ENCODE results near the gene NUDT4.

GRCh38 chr12:93348575-93349435 is 28.9 kb upstream of the NUDT4 start:
- TF ChIP-seq CTCF (IDR thresholded peaks at IDR 0.05) (no peak), POLR2A (IDR thresholded peaks at IDR 0.05) (no peak), POLR2AphosphoS5 (IDR thresholded peaks at IDR 0.05) (no peak)

Data from prostate gland (tissue), 2 donors.